Muscle layer of colon (tissue), 2 donors: Measurements from ENCODE around the gene BPGM.
A peak's percentile ranks its signal among the peaks of the same experiment; 100 is the strongest.

Experiments
- H3K27ac ChIP-seq: one replicate; pipeline ENCODE4 v1.7.0; 2013; ENCODE audit warnings: low read depth, mild to moderate bottlenecking, low read length, moderate library complexity
- H3K27me3 ChIP-seq, 2 donors: one replicate each; pipeline ENCODE4 v1.7.0; 2013; ENCODE audit warnings: low read length in 2 of 2, mild to moderate bottlenecking in 2 of 2; ENCODE audit not compliant: insufficient read depth in 2 of 2, control insufficient read depth in 1 of 2
- H3K36me3 ChIP-seq: one replicate; pipeline ENCODE4 v1.7.0; 2013; ENCODE audit warnings: mild to moderate bottlenecking, low read length; ENCODE audit not compliant: insufficient read depth
- H3K4me1 ChIP-seq: one replicate; pipeline ENCODE4 v1.7.0; 2013; ENCODE audit warnings: mild to moderate bottlenecking, low read length; ENCODE audit not compliant: insufficient read depth
- H3K4me3 ChIP-seq, 2 donors: one replicate each; pipeline ENCODE4 v1.7.0; 2013; ENCODE audit warnings: low read length in 2 of 2, low read depth in 1 of 2, mild to moderate bottlenecking in 1 of 2, moderate library complexity in 1 of 2
- H3K9ac ChIP-seq: one replicate; pipeline ENCODE4 v1.7.0; 2013; ENCODE audit warnings: low read length
- H3K9me3 ChIP-seq: one replicate; pipeline ENCODE4 v1.7.0; 2013; ENCODE audit warnings: mild to moderate bottlenecking, low read length
- donor health status: abdominal sarcoma.
- donor health status: Adenocarcinoma of cecum.

Gene BPGM

DNA sequence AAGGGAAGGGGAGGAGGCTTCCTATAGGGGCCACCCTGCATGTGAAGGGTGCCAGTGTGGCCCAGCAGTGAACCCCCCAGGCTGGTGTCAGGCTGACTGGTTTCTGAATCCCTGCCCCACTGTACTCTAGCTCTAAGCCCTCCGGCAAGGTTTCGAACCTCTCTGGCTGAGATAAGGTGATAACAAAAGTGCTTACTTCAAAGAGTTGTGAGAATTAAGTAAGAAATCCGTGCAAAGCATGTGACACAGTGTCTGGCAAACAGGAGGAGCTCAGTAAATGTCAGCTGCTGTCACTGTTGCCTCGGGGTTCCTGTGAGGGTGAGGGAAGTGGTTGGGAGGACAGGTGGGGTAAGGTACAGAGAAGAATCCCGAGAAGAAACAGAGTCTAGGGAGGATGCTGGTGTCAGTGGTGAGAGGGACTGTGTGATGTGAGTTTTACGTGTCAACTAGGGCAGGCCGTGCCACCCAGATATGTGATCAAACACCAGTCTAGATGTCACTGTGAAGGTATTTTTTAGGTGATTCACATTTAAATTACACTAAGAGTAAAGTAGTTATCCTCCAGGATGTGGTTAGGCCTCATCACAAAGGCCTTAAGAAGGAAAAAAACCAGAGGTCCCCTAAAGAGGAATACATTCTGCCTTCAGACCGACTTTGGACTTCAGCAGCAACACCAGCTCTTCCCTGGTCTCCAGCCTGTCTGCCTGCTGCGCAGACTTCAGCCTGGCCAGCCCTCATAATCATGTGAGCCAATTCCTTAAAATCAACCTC lies 64.4 kb downstream of the BPGM start:
- Histone ChIP-seq H3K27ac (peak overlapping the region; percentile 67), H3K4me1 (peaks cover 18% of the 10 kb centered on the region), H3K36me3 (no peaks in the 10 kb centered on the region), H3K9me3 (no peaks in the 10 kb centered on the region), H3K4me3 (no peak overlapping the region), H3K27me3 (no peaks in the 10 kb centered on the region), H3K9ac (peak overlapping the region; percentile 19)

GRCh38 chr7:134712196-134712595 lies 65.5 kb downstream of the BPGM start:
- Histone ChIP-seq H3K36me3 (no peaks in the 10 kb centered on the region), H3K27ac (no peak overlapping the region), H3K9me3 (no peaks in the 10 kb centered on the region), H3K9ac (no peak overlapping the region), H3K27me3 (no peaks in the 10 kb centered on the region), H3K4me3 (no peak overlapping the region), H3K4me1 (peaks cover 18% of the 10 kb centered on the region)

DNA sequence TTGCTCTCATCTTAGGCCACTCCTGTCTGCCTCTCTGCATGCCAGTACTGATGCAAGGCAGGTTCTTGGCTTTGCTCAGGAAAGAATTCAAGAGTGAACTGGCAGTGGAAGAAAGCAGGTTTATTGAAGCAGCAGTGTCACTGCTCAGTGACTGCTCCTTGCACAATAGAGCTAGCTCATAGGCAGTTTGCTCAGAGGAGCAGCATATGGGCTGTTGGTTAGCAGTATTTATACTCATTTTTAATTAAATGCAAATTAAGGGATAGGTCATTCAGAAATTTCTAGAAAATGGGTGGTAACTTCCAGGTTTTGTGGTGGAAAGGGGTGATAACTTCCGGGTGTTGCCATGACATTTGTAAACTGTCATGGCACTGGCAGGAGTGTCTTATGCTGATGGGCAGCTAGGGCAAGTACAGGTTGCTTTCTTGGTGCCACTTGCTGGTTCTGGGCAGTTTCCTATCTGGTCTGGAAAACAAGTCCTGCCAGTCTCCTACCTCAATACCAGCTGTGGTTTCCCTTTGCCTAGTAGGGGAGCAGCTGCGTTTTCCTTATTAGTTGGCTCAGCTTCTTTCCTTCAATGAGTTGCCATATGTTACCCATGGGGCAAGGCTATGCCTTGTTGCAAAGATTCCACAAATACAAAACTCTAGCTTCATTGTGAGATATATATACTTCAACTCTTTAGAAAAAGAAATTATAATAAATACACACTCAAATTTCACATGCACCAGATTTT lies 68.0 kb downstream of the BPGM start:
- Histone ChIP-seq H3K36me3 (no peaks in the 10 kb centered on the region), H3K27ac (no peak overlapping the region), H3K27me3 (no peaks in the 10 kb centered on the region), H3K4me1 (peaks cover 15% of the 10 kb centered on the region), H3K4me3 (no peak overlapping the region), H3K9me3 (no peaks in the 10 kb centered on the region), H3K9ac (no peak overlapping the region)

DNA sequence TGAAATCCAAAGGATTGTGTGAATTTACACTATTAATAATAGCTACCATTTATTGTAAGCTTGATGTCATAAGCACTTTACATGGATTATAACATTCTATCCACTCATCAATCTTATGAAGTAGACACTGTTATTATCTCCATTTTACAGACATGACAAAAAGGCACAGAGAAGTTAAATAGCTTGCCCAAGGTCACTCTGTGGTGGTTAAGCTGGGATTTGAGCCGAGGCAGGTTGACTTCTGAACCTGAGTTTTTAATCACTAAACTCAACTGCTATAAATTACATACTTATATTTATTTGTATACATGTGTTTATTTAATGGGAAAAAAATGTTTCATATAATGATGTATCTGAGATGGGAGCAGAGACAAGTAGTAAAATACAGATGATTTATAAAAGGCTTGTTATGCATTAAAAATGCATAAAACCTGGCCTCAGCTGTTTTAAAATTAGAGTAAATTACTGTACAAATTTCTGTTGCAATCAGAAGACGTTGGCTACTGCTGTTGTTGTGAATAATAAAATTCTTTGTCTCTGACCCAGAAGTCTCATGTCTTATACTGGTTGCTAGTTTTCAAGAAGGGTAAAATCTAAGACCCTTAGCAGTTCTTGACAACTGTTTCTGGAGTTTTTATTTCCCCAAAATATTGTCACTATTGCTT lies 71.7 kb downstream of the BPGM start:
- no peak overlapping the region for H3K27ac ChIP-seq
- H3K9me3 ChIP-seq: no peaks in the 10 kb centered on the region
- no peak overlapping the region for H3K4me3 ChIP-seq
- no peaks in the 10 kb centered on the region for H3K36me3 ChIP-seq
- H3K27me3 ChIP-seq: no peaks in the 10 kb centered on the region
- peaks cover 31% of the 10 kb centered on the region for H3K4me1 ChIP-seq
- no peak overlapping the region for H3K9ac ChIP-seq

DNA sequence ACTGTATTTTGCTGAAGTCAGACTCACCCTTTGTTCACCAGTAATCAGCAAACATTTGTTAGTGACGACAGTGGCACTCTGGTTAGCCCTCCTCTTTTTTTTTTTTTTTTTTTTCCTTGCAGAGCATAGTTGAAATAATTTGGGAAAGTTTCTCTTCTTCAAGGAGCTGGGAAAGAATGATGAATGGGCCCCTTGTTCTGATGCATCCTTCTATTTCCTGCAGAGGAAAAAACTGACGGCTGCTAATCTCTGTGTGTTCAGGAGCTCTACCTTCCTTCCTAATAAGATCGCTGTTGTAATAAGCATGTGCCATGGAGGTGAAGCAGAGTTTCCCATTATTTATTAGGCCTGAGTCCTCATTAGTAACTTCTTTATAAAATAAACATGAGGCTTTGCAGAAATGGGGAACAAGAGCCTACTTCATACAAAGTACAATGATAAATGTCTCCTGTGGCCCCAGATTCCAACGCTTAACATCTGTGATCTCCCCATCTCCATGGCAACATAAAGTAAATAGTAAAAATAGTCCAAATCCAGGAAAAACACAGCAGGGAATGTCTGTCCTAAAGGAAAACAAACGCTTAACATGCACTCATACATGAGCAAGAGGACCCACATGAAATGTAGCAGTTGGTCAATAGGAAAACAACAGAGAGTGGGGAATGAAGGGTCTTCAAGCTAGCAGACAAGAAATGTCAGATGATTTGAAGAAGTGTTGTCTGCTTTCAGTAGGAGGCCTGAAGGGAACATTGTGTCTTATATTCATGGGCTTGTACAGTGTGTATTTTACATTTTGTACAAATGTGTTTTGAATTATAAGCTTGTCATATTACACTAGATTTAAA lies 73.7 kb downstream of the BPGM start:
- no peaks in the 10 kb centered on the region for H3K27me3 ChIP-seq
- H3K27ac ChIP-seq: peak overlapping the region; percentile 48
- no peak overlapping the region for H3K4me3 ChIP-seq
- H3K4me1 ChIP-seq: peaks cover 46% of the 10 kb centered on the region
- no peaks in the 10 kb centered on the region for H3K36me3 ChIP-seq
- no peak overlapping the region for H3K9ac ChIP-seq
- H3K9me3 ChIP-seq: no peaks in the 10 kb centered on the region

- Histone ChIP-seq H3K4me3 (no peak overlapping the region), H3K36me3 (no peaks in the 10 kb centered on the region), H3K27ac (peak overlapping the region; percentile 21), H3K27me3 (no peaks in the 10 kb centered on the region), H3K9ac (no peak overlapping the region), H3K9me3 (no peaks in the 10 kb centered on the region), H3K4me1 (peaks cover 46% of the 10 kb centered on the region)
These were observed 74.5 kb downstream of the BPGM start for GRCh38 chr7:134721171-134721570.

DNA sequence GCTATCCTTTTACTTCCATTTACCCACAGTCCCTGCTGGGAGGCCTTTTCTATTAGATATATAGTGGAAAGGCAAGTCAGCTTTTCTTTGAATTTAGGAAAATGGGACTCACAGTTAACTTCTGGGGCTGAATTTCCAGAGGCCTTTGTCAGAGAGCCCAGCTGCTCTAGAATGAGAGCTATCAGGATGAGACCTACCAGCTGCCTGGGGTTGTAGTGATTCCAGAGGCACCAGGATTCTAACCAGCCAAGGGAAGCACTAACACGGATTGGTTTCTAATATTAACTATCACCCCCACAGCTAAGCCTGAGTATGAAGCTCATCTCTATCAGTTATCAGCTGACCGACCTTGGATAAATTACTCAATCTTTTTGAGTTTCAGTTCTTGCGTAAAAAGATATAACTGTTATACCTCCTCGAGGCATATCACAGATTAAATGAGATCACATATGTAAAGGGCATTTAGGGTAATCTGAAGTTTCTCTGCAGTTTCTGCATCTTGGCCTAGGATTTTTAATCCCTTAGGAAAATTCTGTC lies 76.2 kb downstream of the BPGM start:
- Histone ChIP-seq H3K4me3 (no peak overlapping the region), H3K9ac (no peak overlapping the region), H3K4me1 (peaks cover 47% of the 10 kb centered on the region), H3K36me3 (no peaks in the 10 kb centered on the region), H3K27ac (peak overlapping the region; percentile 65), H3K27me3 (no peaks in the 10 kb centered on the region), H3K9me3 (no peaks in the 10 kb centered on the region)

DNA sequence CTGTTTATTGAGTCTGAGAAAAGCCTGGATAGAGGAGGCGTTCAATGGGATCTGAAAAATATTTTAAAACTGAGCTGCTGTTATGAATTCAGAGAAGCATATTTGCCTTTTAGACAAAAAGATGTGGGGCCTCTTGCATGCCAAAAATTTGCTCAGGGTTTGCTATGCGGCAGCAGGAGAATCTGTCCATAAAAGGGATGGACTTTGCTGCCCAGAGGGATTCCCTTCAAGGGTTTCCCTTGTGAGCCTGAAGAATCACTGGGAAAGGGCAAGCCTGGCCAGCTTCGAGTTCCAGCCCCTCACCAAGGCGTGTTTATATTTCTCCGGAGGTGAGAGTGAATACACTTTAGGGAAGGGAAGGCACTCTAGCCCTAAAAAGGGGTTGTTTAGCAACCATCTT lies 77.2 kb downstream of the BPGM start:
- Histone ChIP-seq H3K9me3 (no peaks in the 10 kb centered on the region), H3K27ac (peak overlapping the region; percentile 65), H3K4me3 (peak overlapping the region in 1 of 2 donors; percentile 7), H3K9ac (no peak overlapping the region), H3K36me3 (no peaks in the 10 kb centered on the region), H3K4me1 (peaks cover 55% of the 10 kb centered on the region), H3K27me3 (no peaks in the 10 kb centered on the region)

GRCh38 chr7:134724606-134725005 lies 78.0 kb downstream of the BPGM start:
- Histone ChIP-seq H3K27me3 (no peaks in the 10 kb centered on the region), H3K27ac (peak overlapping the region; percentile 65), H3K4me3 (no peak overlapping the region), H3K36me3 (no peaks in the 10 kb centered on the region), H3K9me3 (no peaks in the 10 kb centered on the region), H3K4me1 (peaks cover 61% of the 10 kb centered on the region), H3K9ac (no peak overlapping the region)

DNA sequence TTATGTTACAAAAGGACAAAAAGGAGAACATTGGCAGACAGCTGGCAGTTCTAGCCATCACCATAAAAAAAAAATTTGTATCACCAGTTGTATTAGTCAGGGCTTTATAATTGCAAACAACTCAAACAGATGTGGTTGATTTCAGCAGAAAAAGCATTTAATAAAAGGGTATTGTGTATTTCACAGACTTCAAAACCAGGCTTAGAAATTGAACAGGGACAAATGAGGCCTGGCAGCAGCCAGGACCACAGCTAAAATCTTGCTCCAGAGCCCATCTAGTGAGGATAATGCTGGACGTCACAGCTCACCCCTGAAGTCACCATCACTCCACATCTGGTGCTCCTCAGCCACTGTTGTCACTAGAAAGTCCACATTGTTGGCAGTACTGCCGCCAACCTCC lies 79.9 kb downstream of the BPGM start:
- H3K9ac ChIP-seq: no peak overlapping the region
- H3K9me3 ChIP-seq: no peaks in the 10 kb centered on the region
- peaks cover 59% of the 10 kb centered on the region for H3K4me1 ChIP-seq
- H3K4me3 ChIP-seq: no peak overlapping the region
- H3K27ac ChIP-seq: no peak overlapping the region
- no peaks in the 10 kb centered on the region for H3K27me3 ChIP-seq
- no peaks in the 10 kb centered on the region for H3K36me3 ChIP-seq

GRCh38 chr7:134727711-134728110 lies 81.1 kb downstream of the BPGM start:
- Histone ChIP-seq H3K4me3 (no peak overlapping the region), H3K27ac (peak overlapping the region; percentile 57)

More at GRCh38 chr7:134727711-134728110, 81.1 kb downstream of the BPGM start:
- H3K9me3 ChIP-seq: no peaks in the 10 kb centered on the region
- no peaks in the 10 kb centered on the region for H3K36me3 ChIP-seq
- H3K4me1 ChIP-seq: peaks cover 58% of the 10 kb centered on the region
- H3K9ac ChIP-seq: no peak overlapping the region
- H3K27me3 ChIP-seq: no peaks in the 10 kb centered on the region
